Vagina (tissue), 2 donors: ENCODE results near the gene ANKRD11. TPM values are rescaled to one million over a fixed set of nuclear protein-coding genes. Genes with fewer than 3 reads are reported as not detected.
A peak's percentile ranks its signal among the peaks of the same experiment; 100 is the strongest.

ENCODE experiments used
- DNase-seq, 2 donors: peaks; one replicate each; pipeline ENCODE4 v3.0.0-alpha.2; 2017; ENCODE audit errors: extremely low spot score in 2 of 2
- H3K27ac ChIP-seq: fragments of 200-600 bp; sonication (generic); one replicate; pipeline ENCODE4 v1.5.1; 2019
- H3K27me3 ChIP-seq: fragments of 200-600 bp; sonication (generic); one replicate; pipeline ENCODE4 v1.5.1; 2019
- H3K36me3 ChIP-seq, 2 donors: fragments of 200-600 bp; sonication (generic); one replicate each; pipeline ENCODE4 v1.5.1; 2017 to 2019
- H3K4me1 ChIP-seq: fragments of 200-600 bp; sonication (generic); one replicate; pipeline ENCODE4 v1.5.1; 2019
- H3K4me3 ChIP-seq, 2 donors: fragments of 200-600 bp; sonication (generic); 1 replicate in 1 of 2; 2 replicates in 1 of 2; pipeline ENCODE4 v1.5.1; 2016 to 2019
- H3K9me3 ChIP-seq: fragments of 200-600 bp; sonication (generic); one replicate; pipeline ENCODE4 v1.5.1; 2019
- CTCF ChIP-seq, 3 experiments: fragments of 450-650 bp in 2 of 3; fragments of 200-600 bp in 1 of 3; sonication (generic) in 1 of 3; IDR thresholded peaks; one replicate each; pipeline ENCODE4 v1.5.1; 2017 to 2019; ENCODE audit warnings: antibody characterized with exemption in 3 of 3, mild to moderate bottlenecking in 2 of 3, moderate library complexity in 2 of 3
- POLR2A ChIP-seq, 2 donors: fragments of 450-650 bp; IDR thresholded peaks; one replicate each; pipeline ENCODE4 v1.6.1; 2017; ENCODE audit warnings: antibody characterized with exemption in 2 of 2, mild to moderate bottlenecking in 2 of 2, moderate library complexity in 2 of 2
- POLR2AphosphoS5 ChIP-seq, 2 donors: sonication (generic); formaldehyde crosslinking; IDR thresholded peaks; one replicate each; pipeline ENCODE4 v1.9.0; 2017; ENCODE audit warnings: antibody characterized with exemption in 2 of 2, mild to moderate bottlenecking in 2 of 2, low read depth in 1 of 2; ENCODE audit not compliant: insufficient read depth in 1 of 2
- intact Hi-C: fragments of 100-400 bp; cut with DNase I; formaldehyde crosslinking; loops from one replicate; pipeline ENCODE4 v1.15.1; 2023
- total RNA-seq: library from RNA; depleted of rRNA; stranded (reverse); fragments of >200 nt; gene quantifications from one replicate; pipeline ENCODE4 v1.2.3, GENCODE V29; 2016

The ANKRD11 gene
- total RNA-seq, 1 donor from 2014 or later: 135 TPM

DNA sequence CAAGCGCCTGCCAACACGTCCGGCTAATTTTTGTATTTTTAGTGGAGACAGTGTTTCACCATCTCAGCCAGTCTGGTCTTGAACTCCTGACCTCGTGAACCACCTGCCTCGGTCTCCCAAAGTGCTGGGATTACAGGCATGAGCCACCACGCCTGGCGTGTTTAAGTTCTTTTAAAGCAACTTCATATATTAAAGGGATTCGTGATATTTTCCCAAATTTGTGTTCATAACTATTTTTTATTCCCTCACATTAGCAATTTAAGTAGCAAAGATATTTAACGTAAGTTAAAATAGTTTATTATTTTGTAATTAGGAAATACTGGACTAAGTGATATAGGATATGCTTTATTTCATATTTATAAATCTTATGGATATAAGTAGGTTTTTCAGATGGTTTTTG is 22.1 kb upstream of the ANKRD11 start:
- no peak overlapping the region for H3K4me3 ChIP-seq
- H3K27ac ChIP-seq: no peak overlapping the region
- intact Hi-C loops: no loop called here
- H3K36me3 ChIP-seq: peaks cover 0 to 67% of the 10 kb centered on the region in 2 donors
- TF ChIP-seq CTCF (IDR thresholded peaks at IDR 0.05): no peak
- H3K9me3 ChIP-seq: no peaks in the 10 kb centered on the region
- peaks cover 20% of the 10 kb centered on the region for H3K4me1 ChIP-seq
- H3K27me3 ChIP-seq: no peaks in the 10 kb centered on the region
- no peak for DNase-seq

DNA sequence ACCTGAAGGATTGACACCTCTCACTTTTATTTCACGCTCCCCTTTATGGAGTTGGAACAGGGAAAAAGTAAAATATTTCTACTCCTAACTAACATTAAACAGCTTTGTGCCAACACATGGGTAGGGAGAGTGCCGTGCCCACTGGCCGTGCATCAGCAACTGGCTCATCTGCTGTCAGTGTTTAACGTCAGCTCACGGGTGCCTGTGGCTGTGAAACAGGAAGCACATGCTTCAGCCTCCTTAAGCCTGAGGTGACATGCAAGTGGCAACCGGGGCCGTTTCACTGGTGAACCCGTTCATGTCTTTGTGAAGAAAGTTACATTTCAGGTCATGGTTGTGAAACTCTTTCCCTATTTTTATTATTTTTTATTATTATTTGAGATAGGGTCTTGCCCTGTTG is 21.0 kb upstream of the ANKRD11 start:
- intact Hi-C loops: no loop called here

DNA sequence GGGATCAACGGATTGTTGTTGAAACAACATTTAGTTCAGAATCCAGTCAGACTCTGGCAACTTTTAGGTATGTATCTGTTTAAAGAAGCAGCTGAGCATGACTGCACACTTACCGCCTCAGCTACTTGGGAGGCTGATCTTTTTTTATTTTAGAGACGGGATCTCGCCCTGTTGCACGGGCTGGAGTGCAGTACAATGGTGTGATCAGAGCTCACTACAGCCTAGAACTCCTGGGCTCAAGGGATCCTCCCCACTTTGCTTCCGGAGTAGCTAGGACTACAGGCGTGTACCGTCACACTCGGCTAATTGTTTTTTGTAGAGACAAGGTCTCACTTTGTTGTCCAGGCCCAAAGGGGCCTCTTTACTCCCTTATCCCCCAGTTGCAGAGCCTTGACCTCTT is 20.2 kb upstream of the ANKRD11 start:
- DNase-seq: no peak
- intact Hi-C loops: no loop called here
- TF ChIP-seq POLR2A (IDR thresholded peaks at IDR 0.05): no peak
- no peak for TF ChIP-seq POLR2AphosphoS5 (IDR thresholded peaks at IDR 0.05; ENCODE audit: insufficient read depth in 1 of 2, low read depth in 1 of 2)
- no peak for TF ChIP-seq CTCF (IDR thresholded peaks at IDR 0.05)
- no peaks in the 10 kb centered on the region for H3K9me3 ChIP-seq
- peaks cover 39% of the 10 kb centered on the region for H3K4me1 ChIP-seq
- no peaks in the 10 kb centered on the region for H3K27me3 ChIP-seq
- H3K36me3 ChIP-seq: peaks cover 0 to 48% of the 10 kb centered on the region in 2 donors
- no peak overlapping the region for H3K4me3 ChIP-seq
- no peak overlapping the region for H3K27ac ChIP-seq

More for the DNA sequence above, 21.0 kb upstream of the ANKRD11 start:
- DNase-seq: no peak
- Histone ChIP-seq H3K27me3 (no peaks in the 10 kb centered on the region), H3K36me3 (peaks cover 0 to 57% of the 10 kb centered on the region in 2 donors), H3K4me1 (peaks cover 31% of the 10 kb centered on the region), H3K4me3 (no peak overlapping the region), H3K27ac (no peak overlapping the region), H3K9me3 (no peaks in the 10 kb centered on the region)
- TF ChIP-seq POLR2AphosphoS5 (IDR thresholded peaks at IDR 0.05; ENCODE audit: insufficient read depth in 1 of 2, low read depth in 1 of 2) (no peak), POLR2A (IDR thresholded peaks at IDR 0.05) (no peak), CTCF (IDR thresholded peaks at IDR 0.05) (no peak)

GRCh38 chr16:89507834-89508590 is 17.7 kb upstream of the ANKRD11 start, which contains the start of gene SPG7:
TSS of gene SPG7 (plus strand) at chr16:89508403. CDS start at chr16:89508418, 15 bp downstream.
- Histone ChIP-seq H3K27ac (peak within 1 kb of the TSS; percentile 85), H3K27me3 (no peaks in the 10 kb centered on the region), H3K36me3 (peaks cover 0 to 25% of the 10 kb centered on the region in 2 donors), H3K4me1 (peaks cover 46% of the 10 kb centered on the region), H3K4me3 (peak within 1 kb of the TSS; percentile 81 to 98), H3K9me3 (no peaks in the 10 kb centered on the region)
- intact Hi-C loops: loop anchor here (5.0 kb wide), 1 partner anchor 186 kb away; no protein-coding TSS in a partner anchor
- TF ChIP-seq CTCF (IDR thresholded peaks at IDR 0.05) (no peak), POLR2AphosphoS5 (IDR thresholded peaks at IDR 0.05; ENCODE audit: insufficient read depth in 1 of 2, low read depth in 1 of 2) (peak in 1 of 2 donors; percentile 80), POLR2A (IDR thresholded peaks at IDR 0.05) (peak in 1 of 2 donors; percentile 87)
- DNase-seq: no peak

DNA sequence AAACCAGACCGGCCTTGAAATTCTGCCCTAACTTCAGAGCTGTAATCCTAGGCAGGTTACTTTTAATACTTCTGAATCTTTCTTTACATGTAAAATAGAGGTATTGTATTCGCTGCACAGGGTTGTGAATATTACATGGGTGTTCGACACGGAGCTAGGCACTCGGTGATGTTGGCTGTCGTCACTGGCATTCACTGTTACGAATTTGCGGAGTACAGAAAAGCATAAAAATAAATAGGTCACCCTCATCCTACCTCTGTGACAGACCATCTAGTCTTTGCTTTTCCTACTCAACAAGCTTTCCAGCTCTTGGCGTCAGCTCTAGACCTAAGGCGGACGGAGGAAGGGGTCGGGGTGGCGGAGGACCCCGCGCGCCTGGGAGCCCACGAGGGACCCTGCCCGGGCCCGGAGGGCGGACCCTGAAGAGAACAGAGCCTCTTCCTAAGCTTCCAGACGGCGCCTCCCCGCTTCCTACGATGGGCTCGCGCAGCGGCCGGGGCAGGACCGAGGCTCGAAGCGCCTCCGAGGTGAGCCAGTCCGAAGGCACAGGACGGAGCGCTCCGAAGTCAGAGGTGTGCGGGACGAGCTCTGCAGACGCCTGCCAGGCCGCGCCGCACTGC is 17.0 kb upstream of the ANKRD11 start:
- no peaks in the 10 kb centered on the region for H3K9me3 ChIP-seq
- peaks cover 0 to 19% of the 10 kb centered on the region in 2 donors for H3K36me3 ChIP-seq
- H3K4me1 ChIP-seq: peaks cover 50% of the 10 kb centered on the region
- H3K27me3 ChIP-seq: no peaks in the 10 kb centered on the region
- peak overlapping the region; percentile 85 for H3K27ac ChIP-seq
- DNase-seq: no peak
- TF ChIP-seq CTCF (IDR thresholded peaks at IDR 0.05) (no peak), POLR2AphosphoS5 (IDR thresholded peaks at IDR 0.05; ENCODE audit: insufficient read depth in 1 of 2, low read depth in 1 of 2) (no peak), POLR2A (IDR thresholded peaks at IDR 0.05) (no peak)
- H3K4me3 ChIP-seq: peak overlapping the region; percentile 81 to 98
- intact Hi-C loops: loop anchor here (5.0 kb wide), 1 partner anchor 185 kb away; no protein-coding TSS in a partner anchor
